Epidermal melanocyte (primary cell): ENCODE data around the gene JMJD4.
"Not testable (repeated sequence)": the region's sequence is repeated elsewhere in the genome, so short reads cannot be mapped to it uniquely, and the experiment has no call there.

Source experiments
- DNase-seq: peaks from one replicate; pipeline ENCODE4 v3.0.0; 2011; ENCODE audit warnings: low spot score; ENCODE audit not compliant: insufficient read length

JMJD4 gene

GRCh38 chr1:227733309-227733705 is 1.8 kb downstream of the JMJD4 start:
- DNase-seq: no peak

DNA sequence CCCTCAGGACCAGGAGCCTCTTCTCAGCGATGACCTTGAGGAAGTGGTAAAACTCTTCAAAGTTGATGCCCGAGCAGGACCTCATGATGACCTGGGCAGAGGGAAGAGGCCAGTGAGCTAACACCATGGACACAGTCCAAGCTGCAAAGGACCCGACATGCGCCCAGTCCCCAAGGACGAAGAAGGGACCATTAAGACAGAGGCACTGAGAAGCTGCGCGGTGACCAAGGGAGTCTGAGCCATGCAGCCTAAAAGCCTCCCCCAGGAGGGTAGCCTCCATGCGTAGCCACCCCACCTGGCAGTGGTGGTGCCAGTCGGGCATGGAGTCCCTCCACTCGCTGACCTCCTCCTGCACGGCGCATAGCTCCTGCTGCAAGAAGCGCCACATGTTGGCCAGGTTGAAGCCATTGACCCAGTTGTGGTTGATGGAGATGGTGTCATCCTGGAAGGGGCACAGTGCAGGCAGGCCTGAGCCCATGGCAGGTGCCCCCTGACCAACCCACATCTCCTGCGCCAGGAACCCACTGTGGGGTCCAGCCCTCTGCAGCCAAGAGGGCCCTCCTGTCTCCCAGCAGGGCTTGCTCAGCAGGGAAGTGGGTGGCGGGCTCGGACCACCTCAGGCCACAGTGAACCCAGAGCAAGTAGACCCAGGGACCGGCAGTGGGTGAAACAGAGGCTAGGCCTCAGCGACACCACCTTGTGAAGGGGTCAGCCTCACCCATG is 2.4 kb downstream of the JMJD4 start:
- DNase-seq: no peak

- DNase-seq: no peak
Observed at GRCh38 chr1:227731696-227732585, 3.2 kb downstream of the JMJD4 start.

DNA sequence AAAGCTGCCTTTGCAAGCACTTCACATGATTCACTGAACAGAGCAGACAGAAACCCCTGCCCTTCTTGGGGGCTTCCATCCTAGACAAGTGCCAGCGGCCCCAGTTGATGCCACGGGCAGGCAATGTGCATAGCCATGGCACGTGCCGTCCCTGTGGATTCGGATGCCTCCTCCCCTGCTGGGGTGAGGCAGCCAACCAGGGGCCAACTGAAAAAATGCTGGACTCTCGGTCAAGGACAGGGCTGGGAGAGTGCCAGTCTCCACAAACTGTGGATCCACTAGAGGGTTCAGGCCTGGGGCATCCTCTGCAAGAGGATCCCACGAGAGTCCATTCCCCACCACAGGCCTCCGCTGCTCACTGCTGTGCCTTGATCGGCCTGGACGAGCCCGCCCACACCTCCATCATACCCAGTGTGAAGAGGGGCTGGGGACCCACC is 3.8 kb downstream of the JMJD4 start:
- DNase-seq: no peak

DNA sequence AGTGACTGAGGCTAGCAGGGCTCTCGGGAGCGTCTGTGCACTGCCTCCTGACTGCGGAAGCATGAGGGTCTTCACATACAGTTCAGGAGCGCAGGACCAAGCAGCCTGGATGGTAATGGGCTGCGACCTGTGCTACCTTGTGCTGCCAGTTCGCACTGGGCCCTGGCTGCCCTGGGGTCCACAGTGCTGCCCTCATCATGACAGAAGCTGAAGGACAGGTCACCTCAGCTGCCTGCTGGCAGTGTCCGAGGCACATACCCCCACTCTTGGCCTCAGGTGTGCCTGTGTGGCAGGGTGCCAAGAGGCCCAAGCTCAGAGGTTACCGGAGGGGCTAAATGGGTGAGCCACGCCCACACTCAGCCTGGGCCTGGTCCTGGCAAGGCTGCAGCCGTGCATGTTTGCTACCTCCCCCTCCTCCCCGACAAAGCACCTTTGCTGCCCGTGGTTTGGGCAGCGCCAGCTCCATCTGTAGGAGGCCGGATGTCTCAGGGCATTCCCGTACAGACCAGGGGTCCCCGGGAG is 4.4 kb downstream of the JMJD4 start:
- no peak for DNase-seq

DNA sequence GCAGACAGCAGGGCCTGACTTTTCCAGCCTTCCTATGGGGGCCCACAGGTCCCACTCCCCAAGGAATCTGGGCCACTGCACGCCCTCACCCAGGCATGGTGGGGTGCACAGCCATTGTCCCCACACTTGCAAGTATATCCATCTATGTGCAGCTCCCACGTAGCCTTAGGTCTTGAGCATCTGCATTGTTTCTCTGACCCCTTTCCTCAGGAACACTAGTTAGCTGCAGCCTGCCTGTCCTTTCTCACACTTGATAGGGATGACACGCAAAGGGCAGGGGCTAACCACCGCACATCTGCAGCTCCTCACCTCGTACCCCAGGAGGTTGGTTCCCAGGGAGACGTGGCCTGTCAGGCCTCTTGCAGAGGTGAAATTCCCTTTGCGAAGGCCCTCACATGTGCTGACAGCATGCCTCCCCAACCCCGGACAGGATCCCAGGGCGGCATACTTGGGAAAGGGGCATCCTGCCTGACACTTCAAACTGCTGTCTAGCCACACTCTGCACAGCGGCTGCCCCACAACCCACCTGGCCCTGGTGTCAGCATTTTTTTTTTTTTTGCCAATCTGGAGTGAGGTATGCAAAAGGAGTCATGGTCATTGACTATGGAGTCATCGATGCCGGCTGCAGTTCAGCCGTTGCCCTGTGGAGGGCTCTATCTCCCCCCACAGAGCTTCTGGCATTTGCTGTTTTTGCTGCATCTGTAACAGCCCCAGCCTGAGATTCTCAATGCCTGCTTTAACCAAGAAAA is 5.0 kb downstream of the JMJD4 start:
- DNase-seq: peak; percentile 74

- DNase-seq: no peak
Observed at GRCh38 chr1:227729144-227729880, 5.8 kb downstream of the JMJD4 start.

DNA sequence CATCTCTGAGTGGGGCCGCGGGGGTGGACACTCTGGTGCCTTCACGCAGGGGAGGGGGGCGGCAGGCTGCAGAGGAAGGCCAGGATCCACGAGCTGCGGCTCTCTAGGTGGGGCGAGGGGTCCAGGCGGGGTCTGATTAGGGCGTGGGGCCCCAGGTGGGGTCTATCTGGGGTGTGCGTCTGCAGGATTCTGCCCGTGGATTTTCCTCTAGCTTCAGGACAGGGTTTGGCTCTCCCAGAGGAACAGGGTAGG is 6.3 kb downstream of the JMJD4 start:
- no peak for DNase-seq

DNA sequence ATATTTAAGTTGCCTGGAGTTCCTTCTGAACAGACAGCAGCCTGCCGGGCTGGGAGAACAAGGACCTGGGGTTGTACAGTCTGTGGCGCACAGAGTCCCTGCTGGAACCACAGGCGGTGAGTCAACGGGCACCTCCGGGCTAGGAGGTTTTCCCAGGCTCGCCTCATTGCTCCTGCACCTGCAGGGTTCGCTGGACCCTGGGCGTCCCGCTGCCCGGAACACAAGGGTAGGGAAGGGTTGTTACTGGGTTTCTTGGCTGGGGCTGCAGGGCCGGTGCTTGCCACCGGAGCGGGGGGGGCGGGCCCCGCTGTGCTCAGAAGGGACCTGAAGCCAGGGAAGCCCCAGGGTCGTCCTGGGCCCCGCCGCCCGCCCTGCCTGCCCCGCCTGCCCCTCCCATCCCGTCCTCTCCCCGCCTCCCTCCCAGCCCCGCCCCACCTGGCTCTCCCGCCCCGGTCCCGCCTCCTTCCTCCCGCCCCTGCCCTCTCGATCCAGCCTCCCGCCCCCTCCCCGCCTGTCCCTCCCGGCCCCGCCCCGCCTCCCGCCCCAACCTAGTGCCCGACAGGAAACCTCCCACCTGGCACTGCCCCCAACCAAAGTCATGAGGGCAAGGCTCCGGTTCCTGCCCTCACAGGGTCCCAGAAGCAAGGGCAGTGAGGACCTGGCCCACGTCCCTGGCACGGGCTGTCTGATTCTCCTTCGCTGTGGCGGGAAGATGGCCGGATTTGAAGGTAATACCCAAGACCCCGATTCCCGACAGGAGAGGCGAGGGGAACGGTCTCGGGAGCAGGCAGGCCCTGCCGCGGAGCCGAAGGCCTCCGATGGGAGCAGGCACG is 6.8 kb downstream of the JMJD4 start:
- peak; percentile 59 for DNase-seq

DNA sequence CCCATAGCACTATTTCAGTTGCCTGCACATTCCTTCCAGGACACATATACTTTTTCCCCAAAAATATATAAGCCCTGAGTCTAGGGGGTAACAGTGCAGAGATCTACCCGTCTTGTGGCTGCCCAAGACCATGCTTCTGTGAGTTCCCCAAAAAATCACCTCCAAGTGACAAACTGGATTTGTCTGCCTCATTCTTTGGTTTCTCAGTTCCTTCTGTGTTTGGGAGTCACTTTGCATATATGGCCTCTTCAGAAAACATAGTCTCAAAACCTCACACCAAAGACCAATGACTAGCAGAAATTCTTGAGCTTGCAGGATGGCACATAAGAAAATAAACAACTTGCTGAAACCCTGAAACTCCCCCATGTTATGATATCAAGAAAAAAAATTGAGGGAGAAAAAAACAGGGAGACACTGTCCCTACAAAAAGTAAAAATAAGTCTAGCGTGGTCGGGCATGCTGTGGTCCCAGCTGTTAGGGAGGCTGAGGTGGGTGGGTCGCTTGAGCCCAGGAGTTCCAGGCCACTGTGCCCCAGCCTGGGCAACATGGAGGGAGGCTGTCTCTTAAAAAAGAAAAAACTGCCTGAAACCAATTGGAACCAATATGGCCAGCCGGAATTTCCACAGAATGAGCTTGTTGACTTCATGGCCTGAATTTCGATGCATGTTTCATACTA is 8.0 kb downstream of the JMJD4 start:
- no peak for DNase-seq

DNA sequence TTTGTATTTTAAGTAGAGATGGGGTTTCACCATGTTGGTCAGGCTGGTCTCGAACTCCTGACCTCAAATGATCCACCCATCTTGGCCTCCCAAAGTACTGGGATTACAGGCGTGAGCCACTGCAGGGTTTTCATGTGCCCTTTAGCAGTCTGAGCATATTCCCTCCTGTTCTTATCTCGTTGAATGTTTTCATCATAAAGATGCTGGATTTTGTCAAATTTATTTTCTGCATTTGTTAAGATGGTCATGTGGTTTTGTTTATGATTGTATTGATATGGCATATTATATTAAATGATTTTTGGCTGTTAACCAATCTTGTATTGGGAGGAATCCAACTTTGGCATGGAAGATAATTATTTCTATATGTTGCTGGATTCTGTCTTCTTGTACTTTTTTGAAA is 8.8 kb downstream of the JMJD4 start:
- DNase-seq: no peak

GRCh38 chr1:227725046-227725445 is 10.1 kb downstream of the JMJD4 start:
- DNase-seq: no peak

DNA sequence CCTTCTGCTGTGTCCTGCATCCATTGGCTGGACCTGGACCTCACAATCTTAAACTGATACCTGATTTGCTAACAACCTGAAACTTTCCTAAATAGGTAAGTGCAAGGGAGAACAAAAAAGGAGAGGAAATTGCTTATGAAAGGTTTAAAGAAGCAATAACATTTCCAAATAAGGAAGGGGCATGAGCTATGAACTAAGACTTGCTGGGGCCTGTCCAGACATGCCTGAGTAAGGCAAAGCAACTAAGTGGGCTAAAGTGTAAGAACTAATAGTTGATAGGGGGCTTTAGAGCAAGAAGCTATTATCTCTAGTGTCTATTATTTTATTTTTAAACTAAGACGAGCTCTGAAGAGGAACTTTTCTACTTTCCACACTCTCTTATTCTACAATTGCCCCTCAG is 11.6 kb downstream of the JMJD4 start:
- DNase-seq: no peak

- DNase-seq: no peak
Observed at GRCh38 chr1:227718932-227719331, 16.2 kb downstream of the JMJD4 start.

DNA sequence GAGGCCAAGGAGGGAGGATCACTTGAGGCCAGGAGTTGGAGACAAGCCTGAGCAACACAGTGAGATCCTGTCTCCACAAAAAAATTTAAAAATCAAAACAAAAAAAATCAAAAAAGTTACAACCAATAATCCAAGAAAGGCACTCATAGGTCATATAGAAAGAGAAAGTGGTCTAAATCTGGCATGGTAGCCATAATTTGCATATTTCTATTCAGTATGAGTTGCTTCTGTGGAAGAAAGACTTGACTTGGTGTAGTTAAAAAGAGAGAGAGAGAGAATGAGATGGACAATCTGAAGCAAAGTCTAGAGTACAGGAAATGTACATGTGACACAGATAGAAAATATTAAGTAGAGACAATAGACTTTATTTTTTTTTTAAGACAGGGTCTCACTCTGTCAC is 22.5 kb downstream of the JMJD4 start:
- DNase-seq: no peak

- not testable (repeated sequence) for DNase-seq
Observed at GRCh38 chr1:227710474-227710873, 24.6 kb downstream of the JMJD4 start.

GRCh38 chr1:227709451-227709850 is 25.7 kb downstream of the JMJD4 start:
- DNase-seq: no peak

DNA sequence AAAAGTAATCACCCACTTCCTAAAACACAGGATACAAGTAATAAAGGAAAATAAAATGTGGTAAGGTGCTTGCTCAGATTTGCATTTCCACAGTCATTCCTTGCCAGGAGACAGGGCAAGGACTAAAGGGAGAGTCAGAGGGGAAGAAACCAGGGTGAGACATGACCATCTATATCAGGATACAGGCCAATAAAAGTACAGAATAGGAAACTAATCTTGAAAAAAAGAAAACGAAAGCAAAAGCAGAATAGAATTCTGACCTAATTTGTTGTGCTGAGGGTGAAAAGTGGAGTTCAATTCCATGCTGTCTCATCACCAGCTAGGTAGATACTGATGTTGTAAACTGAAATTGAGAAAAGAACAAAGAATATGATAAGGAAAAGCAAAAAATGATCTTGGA is 27.3 kb downstream of the JMJD4 start:
- DNase-seq: no peak

- DNase-seq: not testable (repeated sequence)
Observed at GRCh38 chr1:227701631-227702030, 33.5 kb downstream of the JMJD4 start.

DNA sequence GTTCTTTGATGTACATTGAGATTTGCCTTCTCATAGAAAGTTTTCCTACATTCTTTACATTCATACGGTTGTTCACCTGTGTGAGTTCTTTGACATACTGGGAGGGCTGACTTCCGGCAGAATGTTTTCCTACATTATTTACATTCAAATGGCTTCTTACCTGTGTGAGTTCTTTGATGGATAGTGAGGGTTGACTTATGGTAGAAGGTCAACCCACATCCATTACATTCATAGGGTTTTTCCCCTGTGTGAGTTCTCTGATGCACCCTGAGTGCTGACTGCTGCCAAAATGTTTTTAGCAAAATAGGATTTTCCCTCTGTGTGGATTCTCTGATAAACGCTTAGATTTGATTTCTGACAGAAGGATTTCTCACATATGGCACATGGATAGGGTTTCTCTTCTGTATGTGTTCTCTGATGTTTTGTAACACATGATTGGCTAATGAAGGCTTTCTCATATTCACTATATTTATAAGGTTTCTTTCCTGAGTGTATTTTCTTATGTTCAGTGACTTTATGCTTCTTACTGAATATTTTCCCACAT is 37.7 kb downstream of the JMJD4 start:
- no peak for DNase-seq
